HCT116 (cell line): ENCODE measurements around the gene CSNK2B.

Source experiments
- CEBPB ChIP-seq: IDR thresholded peaks from 2 replicates; pipeline ENCODE4 v1.6.1; 2012; ENCODE audit warnings: low read depth
- CTCF ChIP-seq, 3 experiments: fragments of 200-600 bp in 1 of 3; sonication (generic) in 1 of 3; IDR thresholded peaks in 2 of 3; conservative IDR thresholded peaks in 1 of 3; 2 replicates each; pipeline ENCODE4 v1.5.1; 2012 to 2017; ENCODE audit warnings: low read depth in 2 of 3, low read length in 2 of 3, antibody characterized with exemption in 1 of 3, borderline replicate concordance in 1 of 3, control low read depth in 1 of 3, mild to moderate bottlenecking in 1 of 3, mixed read lengths in 1 of 3, mixed run types in 1 of 3, moderate library complexity in 1 of 3; ENCODE audit not compliant: insufficient read depth in 1 of 3
- EZH2 ChIP-seq: fragments of 200-600 bp; sonication (generic); IDR thresholded peaks from 2 replicates; pipeline ENCODE4 v1.6.1; 2017; ENCODE audit warnings: antibody characterized with exemption, mixed run types
- EZH2phosphoT487 ChIP-seq: fragments of 200-600 bp; IDR thresholded peaks from 2 replicates; pipeline ENCODE4 v1.6.1; 2018; ENCODE audit warnings: antibody characterized with exemption, borderline replicate concordance
- JUND ChIP-seq: IDR thresholded peaks from 2 replicates; pipeline ENCODE4 v1.6.1; 2012
- MAX ChIP-seq: IDR thresholded peaks from 2 replicates; pipeline ENCODE4 v1.6.1; 2012
- POLR2A ChIP-seq: IDR thresholded peaks from 2 replicates; pipeline ENCODE4 v1.7.0; 2011; ENCODE audit warnings: borderline replicate concordance; ENCODE audit not compliant: insufficient read depth, insufficient read length; ENCODE audit errors: extremely low read depth
- POLR2AphosphoS5 ChIP-seq: IDR thresholded peaks from 2 replicates; pipeline ENCODE4 v1.6.1; 2011; ENCODE audit warnings: mild to moderate bottlenecking, low read depth, low read length, moderate library complexity
- RAD21 ChIP-seq: IDR thresholded peaks from 2 replicates; pipeline ENCODE4 v1.6.1; 2012; ENCODE audit warnings: low read depth, mild to moderate bottlenecking
- REST ChIP-seq: IDR thresholded peaks from 2 replicates; pipeline ENCODE4 v1.6.1; 2012; ENCODE audit warnings: low read depth
- TCF7L2 ChIP-seq: IDR thresholded peaks from 2 replicates; pipeline ENCODE4 v1.7.0; 2011; ENCODE audit warnings: borderline replicate concordance, inconsistent platforms; ENCODE audit not compliant: insufficient read depth, insufficient read length; ENCODE audit errors: extremely low read depth
- ZFX ChIP-seq: fragments of 450-650 bp; IDR thresholded peaks from 2 replicates; pipeline ENCODE4 v1.6.1; 2017
- ZNF274 ChIP-seq: fragments of 200-500 bp; sonication (Bioruptor generic); IDR thresholded peaks from 2 replicates; pipeline ENCODE4 v1.6.1; 2014; ENCODE audit warnings: mild to moderate bottlenecking, low read depth, low read length, inconsistent platforms

GRCh38 chr6:31689249-31690110 is 23.6 kb downstream of the CSNK2B start:
- TF ChIP-seq CTCF (IDR thresholded peaks at IDR 0.05 in 2 of 3, conservative IDR thresholded peaks at IDR 0.05 in 1 of 3; ENCODE audit: borderline replicate concordance in 1 of 3, insufficient read depth in 1 of 3, low read depth in 2 of 3, low read length in 2 of 3), result peak in 2 of 3 experiments; percentile 50 to 58; a peak in 4 of 6 replicates
- no peak for TF ChIP-seq CEBPB
- TF ChIP-seq JUND, result no peak
- no peak for TF ChIP-seq POLR2A
- TF ChIP-seq ZNF274, result no peak
- no peak for TF ChIP-seq EZH2
- no peak for TF ChIP-seq REST
- no peak for TF ChIP-seq POLR2AphosphoS5
- TF ChIP-seq RAD21, result no peak
- no peak for TF ChIP-seq EZH2phosphoT487
- no peak for TF ChIP-seq MAX
- no peak for TF ChIP-seq TCF7L2
- TF ChIP-seq ZFX, result no peak
